Loucy (cell line): Measurements from ENCODE around the gene IFTAP.
A peak's percentile ranks its signal among the peaks of the same experiment; 100 is the strongest.

ENCODE experiments used
- H2AFZ ChIP-seq: fragments of 200-600 bp; sonication (generic); 2 replicates; pipeline ENCODE4 v1.6.0; 2016; ENCODE audit warnings: antibody characterized with exemption, mild to moderate bottlenecking, low read length, moderate library complexity
- H3F3A ChIP-seq: fragments of 200-600 bp; 2 replicates; pipeline ENCODE4 v1.6.0; 2016; ENCODE audit warnings: antibody characterized with exemption, low read depth, mild to moderate bottlenecking
- H3K27me3 ChIP-seq: fragments of 200-600 bp; sonication (generic); 2 replicates; pipeline ENCODE4 v1.6.1; 2014; ENCODE audit warnings: low read length, mild to moderate bottlenecking; ENCODE audit not compliant: insufficient read depth, poor library complexity, severe bottlenecking
- H3K36me3 ChIP-seq: fragments of 200-600 bp; sonication (generic); 2 replicates; pipeline ENCODE4 v1.6.1; 2016; ENCODE audit warnings: low read length; ENCODE audit not compliant: insufficient read depth
- H3K4me1 ChIP-seq: fragments of 200-600 bp; sonication (generic); 2 replicates; pipeline ENCODE4 v1.5.1; 2014; ENCODE audit warnings: low read length, mild to moderate bottlenecking; ENCODE audit not compliant: insufficient read depth, poor library complexity, severe bottlenecking
- H3K4me2 ChIP-seq: fragments of 200-600 bp; sonication (generic); 2 replicates; pipeline ENCODE4 v1.6.0; 2014; ENCODE audit warnings: antibody characterized with exemption, low read length, low read depth, mild to moderate bottlenecking; ENCODE audit not compliant: poor library complexity, severe bottlenecking
- H3K4me3 ChIP-seq: fragments of 200-600 bp; sonication (generic); 2 replicates; pipeline ENCODE4 v1.5.1; 2014; ENCODE audit warnings: low read length, mild to moderate bottlenecking, mixed read lengths; ENCODE audit not compliant: poor library complexity, severe bottlenecking
- H3K79me2 ChIP-seq: fragments of 200-600 bp; sonication (generic); 2 replicates; pipeline ENCODE4 v1.6.1; 2014; ENCODE audit warnings: low read length; ENCODE audit not compliant: insufficient read depth
- H3K9ac ChIP-seq: fragments of 200-600 bp; sonication (generic); 2 replicates; pipeline ENCODE4 v1.6.0; 2014; ENCODE audit warnings: mild to moderate bottlenecking, low read depth, low read length, moderate library complexity; ENCODE audit not compliant: poor library complexity, severe bottlenecking
- H3K9me2 ChIP-seq: fragments of 200-600 bp; sonication (generic); replicated peaks from 2 replicates; pipeline ENCODE4 v1.6.1; 2016; ENCODE audit warnings: low read depth, low read length, mixed read lengths
- H3K9me3 ChIP-seq: fragments of 200-600 bp; sonication (generic); 2 replicates; pipeline ENCODE4 v1.6.1; 2014; ENCODE audit warnings: mild to moderate bottlenecking, antibody characterized with exemption, low read length, low read depth; ENCODE audit not compliant: insufficient read depth
- H4K20me1 ChIP-seq: fragments of 200-600 bp; sonication (generic); 2 replicates; pipeline ENCODE4 v1.6.0; 2014; ENCODE audit warnings: antibody characterized with exemption, low read length, mild to moderate bottlenecking; ENCODE audit not compliant: insufficient read depth, poor library complexity, severe bottlenecking
- EZH2phosphoT487 ChIP-seq: fragments of 200-600 bp; IDR thresholded peaks from 2 replicates; pipeline ENCODE4 v1.6.1; 2018; ENCODE audit warnings: antibody characterized with exemption, mild to moderate bottlenecking, moderate library complexity, borderline replicate concordance
- TF ChIP-seq, protein P1 (sequence below): fragments of 200-600 bp; sonication (generic); conservative IDR thresholded peaks from 2 replicates; pipeline ENCODE4 v1.5.1; 2014; ENCODE audit warnings: mild to moderate bottlenecking, antibody characterized with exemption, low read length

Gene IFTAP

DNA sequence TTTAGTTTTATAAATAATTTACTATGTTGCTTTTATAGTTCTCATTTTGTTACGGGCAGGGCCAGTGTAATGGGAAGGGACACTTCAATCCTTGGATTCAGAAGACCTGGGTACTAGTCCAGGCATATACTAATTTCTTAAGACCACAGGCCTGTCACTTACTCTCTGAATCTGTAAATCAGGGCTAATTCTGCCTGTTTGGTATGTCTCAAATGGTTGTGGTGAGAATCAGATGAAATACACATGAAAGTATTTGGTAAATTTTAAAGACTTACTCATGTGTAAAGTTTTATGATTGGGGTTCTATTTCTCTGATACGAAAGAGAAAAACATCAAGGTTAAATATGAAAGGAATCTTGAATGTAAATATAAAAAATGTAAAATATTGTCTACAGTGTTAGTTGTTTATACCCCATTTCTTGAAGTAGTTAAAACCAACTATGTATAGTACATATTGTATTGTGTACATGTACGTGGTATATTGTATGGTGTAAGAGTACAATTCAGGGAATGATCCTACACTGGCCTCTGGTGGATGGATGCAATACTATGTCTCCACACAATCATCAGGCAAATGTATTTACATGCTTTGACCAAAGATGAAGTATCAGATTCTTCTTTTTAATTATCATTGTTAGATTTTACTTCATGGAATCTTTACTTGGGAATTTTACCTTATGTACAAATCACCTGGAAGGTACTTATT lies 28.3 kb downstream of the IFTAP start:
- Histone ChIP-seq H3K4me2 (no peak overlapping the region), H2AFZ (no peak overlapping the region), H3K4me1 (peaks cover 61% of the 10 kb centered on the region), H3K9me3 (no peaks in the 10 kb centered on the region), H4K20me1 (no peaks in the 10 kb centered on the region), H3K27me3 (no peaks in the 10 kb centered on the region), H3K4me3 (no peak overlapping the region), H3K79me2 (no peaks in the 10 kb centered on the region), H3K36me3 (no peaks in the 10 kb centered on the region), H3K9me2 (no peaks in the 10 kb centered on the region), H3F3A (peaks cover 10% of the 10 kb centered on the region; the same call in 1 of the 2 replicates), H3K9ac (no peak overlapping the region)
- TF ChIP-seq EZH2phosphoT487 = no peak
- TF ChIP-seq, protein P1, sequence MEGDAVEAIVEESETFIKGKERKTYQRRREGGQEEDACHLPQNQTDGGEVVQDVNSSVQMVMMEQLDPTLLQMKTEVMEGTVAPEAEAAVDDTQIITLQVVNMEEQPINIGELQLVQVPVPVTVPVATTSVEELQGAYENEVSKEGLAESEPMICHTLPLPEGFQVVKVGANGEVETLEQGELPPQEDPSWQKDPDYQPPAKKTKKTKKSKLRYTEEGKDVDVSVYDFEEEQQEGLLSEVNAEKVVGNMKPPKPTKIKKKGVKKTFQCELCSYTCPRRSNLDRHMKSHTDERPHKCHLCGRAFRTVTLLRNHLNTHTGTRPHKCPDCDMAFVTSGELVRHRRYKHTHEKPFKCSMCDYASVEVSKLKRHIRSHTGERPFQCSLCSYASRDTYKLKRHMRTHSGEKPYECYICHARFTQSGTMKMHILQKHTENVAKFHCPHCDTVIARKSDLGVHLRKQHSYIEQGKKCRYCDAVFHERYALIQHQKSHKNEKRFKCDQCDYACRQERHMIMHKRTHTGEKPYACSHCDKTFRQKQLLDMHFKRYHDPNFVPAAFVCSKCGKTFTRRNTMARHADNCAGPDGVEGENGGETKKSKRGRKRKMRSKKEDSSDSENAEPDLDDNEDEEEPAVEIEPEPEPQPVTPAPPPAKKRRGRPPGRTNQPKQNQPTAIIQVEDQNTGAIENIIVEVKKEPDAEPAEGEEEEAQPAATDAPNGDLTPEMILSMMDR = peak; percentile 97

DNA sequence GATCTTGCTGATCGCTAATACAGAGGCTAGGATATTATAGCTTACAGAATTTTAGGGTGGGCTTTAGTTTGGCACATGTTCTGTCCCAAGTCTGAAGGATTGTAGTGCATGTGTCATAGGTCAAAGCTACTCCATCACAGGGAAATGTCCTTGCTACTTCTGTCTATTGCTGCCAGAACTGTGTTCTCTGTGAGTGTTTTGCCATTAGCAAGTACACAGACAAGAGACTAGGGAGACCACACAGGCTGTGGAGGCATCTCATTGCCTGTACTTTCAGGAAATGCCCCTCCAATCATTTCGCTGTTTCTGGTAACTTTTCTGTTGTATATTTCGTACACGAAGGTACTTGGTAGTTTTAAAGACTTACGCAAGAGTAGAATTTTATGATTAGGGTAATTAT lies 29.2 kb downstream of the IFTAP start:
- H3K9ac ChIP-seq = no peak overlapping the region

DNA sequence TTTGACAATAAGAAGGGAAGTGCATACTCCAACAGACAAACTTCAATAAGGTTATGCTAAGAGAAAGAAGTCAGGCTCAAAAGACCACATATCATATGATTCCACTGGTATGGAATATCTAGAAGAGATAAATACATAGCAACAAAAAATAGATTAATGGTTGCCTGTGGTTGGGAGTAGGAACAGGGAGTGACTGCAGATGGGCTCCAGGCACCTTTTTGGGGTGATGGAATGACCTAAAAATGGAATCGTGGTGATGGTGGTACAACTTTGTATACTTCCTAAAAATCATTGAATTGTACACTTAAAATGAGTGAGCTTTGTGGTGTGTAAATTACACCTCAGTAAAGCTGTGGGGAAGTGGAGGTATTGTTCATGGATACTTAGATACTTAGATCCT lies 32.7 kb downstream of the IFTAP start:
- TF ChIP-seq, protein P1 = no peak
- TF ChIP-seq EZH2phosphoT487 = no peak
- Histone ChIP-seq H3K4me2 (no peak overlapping the region), H3K27me3 (no peaks in the 10 kb centered on the region), H3K4me3 (no peak overlapping the region), H3K36me3 (no peaks in the 10 kb centered on the region), H4K20me1 (no peaks in the 10 kb centered on the region), H3K9ac (no peak overlapping the region), H2AFZ (0 out of 2 replicates have a peak overlapping the region, but pooled peaks have one; percentile 9), H3K4me1 (peaks cover 57% of the 10 kb centered on the region), H3K9me3 (no peaks in the 10 kb centered on the region), H3K9me2 (no peaks in the 10 kb centered on the region), H3F3A (no peaks in the 10 kb centered on the region), H3K79me2 (no peaks in the 10 kb centered on the region)

More for the DNA sequence above, 29.2 kb downstream of the IFTAP start:
- TF ChIP-seq, protein P1 = no peak
- TF ChIP-seq EZH2phosphoT487 = no peak
- Histone ChIP-seq H3K9me3 (no peaks in the 10 kb centered on the region), H3K4me1 (peaks cover 61% of the 10 kb centered on the region), H3K4me2 (no peak overlapping the region), H4K20me1 (no peaks in the 10 kb centered on the region), H3K27me3 (no peaks in the 10 kb centered on the region), H3K9me2 (no peaks in the 10 kb centered on the region), H2AFZ (no peak overlapping the region), H3K36me3 (no peaks in the 10 kb centered on the region), H3K4me3 (no peak overlapping the region), H3F3A (peaks cover 10% of the 10 kb centered on the region; the same call in 1 of the 2 replicates), H3K79me2 (no peaks in the 10 kb centered on the region)
